Spleen (tissue), 7 donors: ENCODE results near the gene C8B.

Experiments used
- POLR2AphosphoS5 ChIP-seq, 3 donors: sonication (generic); formaldehyde crosslinking; IDR thresholded peaks; one replicate each; pipeline ENCODE4 v1.5.1; 2017; ENCODE audit warnings: antibody characterized with exemption in 3 of 3
- TF ChIP-seq, protein P1 (sequence below), 11 experiments: fragments of 200-600 bp in 7 of 11; fragments of 450-650 bp in 4 of 11; sonication (generic) in 4 of 11; IDR thresholded peaks in 8 of 11; conservative IDR thresholded peaks in 3 of 11; 1 replicate in 7 of 11; 2 replicates in 4 of 11; pipeline versions ENCODE4 v1.4.0 to v1.8.0; 2016 to 2021; ENCODE audit warnings: antibody characterized with exemption in 11 of 11, inconsistent platforms in 4 of 11, mild to moderate bottlenecking in 1 of 11
- donor health status: DM: no; HTN: no; CAD: no; lungs with moderate emphysema.
- donor health status: DM: no; HTN: no; CAD: no.
- donor health status: DM: no; HTN: no; CAD: no.

DNA sequence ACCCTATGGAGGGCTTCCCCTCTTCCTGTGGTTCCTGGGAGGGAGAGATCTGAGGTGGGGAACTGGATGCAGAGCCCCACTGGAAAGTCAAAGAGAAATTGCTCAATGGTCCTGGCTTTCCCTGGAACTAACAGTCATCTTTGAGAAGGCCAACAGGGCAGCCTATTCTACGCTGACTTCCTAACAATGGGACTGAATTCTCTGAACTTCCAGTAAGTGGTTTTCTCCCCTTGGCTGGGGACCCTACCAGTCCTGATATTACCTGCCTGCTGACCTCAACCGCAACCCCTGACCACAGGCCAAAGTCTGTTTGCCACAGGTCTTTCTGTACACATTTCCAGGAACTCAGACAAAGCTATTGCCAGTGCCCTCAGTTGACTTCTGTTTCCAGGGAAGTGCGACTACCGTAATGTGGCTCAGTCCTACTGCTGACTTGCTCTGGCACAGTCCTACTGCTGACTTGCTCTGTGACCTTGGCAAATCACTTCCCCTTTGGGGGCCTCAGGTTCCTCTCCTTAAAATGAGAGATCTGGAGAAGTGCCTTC lies 55.3 kb downstream of the C8B start:
- TF ChIP-seq, protein P1, sequence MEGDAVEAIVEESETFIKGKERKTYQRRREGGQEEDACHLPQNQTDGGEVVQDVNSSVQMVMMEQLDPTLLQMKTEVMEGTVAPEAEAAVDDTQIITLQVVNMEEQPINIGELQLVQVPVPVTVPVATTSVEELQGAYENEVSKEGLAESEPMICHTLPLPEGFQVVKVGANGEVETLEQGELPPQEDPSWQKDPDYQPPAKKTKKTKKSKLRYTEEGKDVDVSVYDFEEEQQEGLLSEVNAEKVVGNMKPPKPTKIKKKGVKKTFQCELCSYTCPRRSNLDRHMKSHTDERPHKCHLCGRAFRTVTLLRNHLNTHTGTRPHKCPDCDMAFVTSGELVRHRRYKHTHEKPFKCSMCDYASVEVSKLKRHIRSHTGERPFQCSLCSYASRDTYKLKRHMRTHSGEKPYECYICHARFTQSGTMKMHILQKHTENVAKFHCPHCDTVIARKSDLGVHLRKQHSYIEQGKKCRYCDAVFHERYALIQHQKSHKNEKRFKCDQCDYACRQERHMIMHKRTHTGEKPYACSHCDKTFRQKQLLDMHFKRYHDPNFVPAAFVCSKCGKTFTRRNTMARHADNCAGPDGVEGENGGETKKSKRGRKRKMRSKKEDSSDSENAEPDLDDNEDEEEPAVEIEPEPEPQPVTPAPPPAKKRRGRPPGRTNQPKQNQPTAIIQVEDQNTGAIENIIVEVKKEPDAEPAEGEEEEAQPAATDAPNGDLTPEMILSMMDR (IDR thresholded peaks at IDR 0.05 in 8 of 11, conservative IDR thresholded peaks at IDR 0.05 in 3 of 11) = no peak
- peak in 1 of 3 donors; percentile 33 for TF ChIP-seq POLR2AphosphoS5 (IDR thresholded peaks at IDR 0.05)
